ENCODE data around the gene SP7. TPM values are rescaled to one million over a fixed set of nuclear protein-coding genes. Genes with fewer than 3 reads are reported as not detected.
A peak's percentile ranks its signal among the peaks of the same experiment; 100 is the strongest.
"Not testable (repeated sequence)": the region's sequence is repeated elsewhere in the genome, so short reads cannot be mapped to it uniquely, and the experiment has no call there.

The SP7 gene
- total RNA-seq, 3 donors from 2014 or later: not detected

DNA sequence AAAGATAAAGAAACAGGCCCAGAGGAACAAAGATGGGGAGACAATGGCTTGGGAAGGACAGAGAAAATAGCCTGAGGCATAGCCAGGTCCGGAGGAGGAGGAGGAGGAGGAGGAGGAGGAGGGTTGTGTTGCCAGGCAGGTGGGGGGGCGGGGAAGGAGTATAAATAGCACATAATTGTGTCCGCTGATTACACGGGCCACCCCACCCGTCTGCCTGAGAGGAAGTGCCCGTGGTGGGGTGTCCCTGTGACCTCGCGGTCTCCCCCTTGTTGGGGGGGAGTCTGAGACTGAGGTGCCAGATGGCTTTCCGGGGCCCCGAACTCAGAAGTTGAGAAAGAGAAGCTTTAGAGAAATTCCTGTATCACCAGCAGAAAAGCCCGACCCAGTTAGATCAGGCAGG is 1.9 kb upstream of the SP7 start:
- Mint-ChIP-seq H3K36me3 (ENCODE audit: insufficient read depth) (no peaks in the 10 kb centered on the region), H3K4me1 (ENCODE audit: low read depth) (peaks cover 2% of the 10 kb centered on the region), H3K27me3 (ENCODE audit: low read depth) (peaks cover 41% of the 10 kb centered on the region), H3K4me3 (no peak overlapping the region), H3K9me3 (no peaks in the 10 kb centered on the region)
- DNase-seq (no peak), ATAC-seq (no peak)

DNA sequence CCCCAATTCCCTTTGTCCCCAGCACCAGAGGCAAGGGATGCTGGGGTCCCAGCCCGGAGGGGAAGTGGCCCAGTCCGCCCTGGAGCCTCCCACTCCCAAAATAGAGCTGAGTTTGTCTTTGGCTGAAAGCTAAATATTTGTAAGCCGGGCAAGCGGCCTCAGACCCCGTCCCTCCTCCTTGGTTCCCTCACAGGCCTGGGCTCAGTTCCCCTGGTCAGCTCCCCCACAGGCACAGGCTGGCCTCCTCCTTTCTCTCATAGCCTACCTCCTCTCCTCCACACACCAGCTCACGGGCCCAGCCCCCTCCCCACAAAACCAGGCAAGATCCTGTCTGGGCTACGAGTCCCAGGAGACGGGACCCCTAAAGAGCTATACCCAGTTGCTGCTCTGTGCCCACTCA is 1.3 kb downstream of the SP7 start:
- Mint-ChIP-seq H3K36me3 (ENCODE audit: insufficient read depth) (no peaks in the 10 kb centered on the region), H3K27me3 (ENCODE audit: low read depth) (peaks cover 40% of the 10 kb centered on the region), H3K9me3 (no peaks in the 10 kb centered on the region), H3K4me3 (no peak overlapping the region), H3K4me1 (ENCODE audit: low read depth) (no peaks in the 10 kb centered on the region)
- DNase-seq (no peak), ATAC-seq (no peak)

DNA sequence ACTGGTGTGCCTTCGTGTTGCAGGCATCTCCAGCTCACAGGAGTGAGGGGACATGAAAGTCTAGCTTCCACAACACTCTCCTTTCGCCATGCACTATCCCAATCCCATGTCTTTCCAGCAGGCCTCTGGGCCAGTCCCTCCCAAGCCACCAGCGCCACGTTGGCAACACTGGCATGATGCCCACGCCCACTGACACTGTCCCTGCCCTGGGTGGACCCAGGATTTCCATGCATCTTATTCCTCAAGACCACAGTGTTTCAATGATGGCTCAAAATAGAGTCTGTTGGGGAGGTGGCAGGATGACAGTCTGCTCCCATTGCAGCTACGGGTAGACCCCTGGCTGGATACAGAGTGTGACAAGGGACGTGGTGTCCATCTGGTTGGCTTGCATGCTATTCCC is 2.3 kb downstream of the SP7 start:
- Mint-ChIP-seq H3K36me3 (ENCODE audit: insufficient read depth) (no peaks in the 10 kb centered on the region), H3K4me1 (ENCODE audit: low read depth) (no peaks in the 10 kb centered on the region), H3K4me3 (no peak overlapping the region), H3K9me3 (no peaks in the 10 kb centered on the region), H3K27me3 (ENCODE audit: low read depth) (peaks cover 39% of the 10 kb centered on the region)
- ATAC-seq (no peak), DNase-seq (no peak)

DNA sequence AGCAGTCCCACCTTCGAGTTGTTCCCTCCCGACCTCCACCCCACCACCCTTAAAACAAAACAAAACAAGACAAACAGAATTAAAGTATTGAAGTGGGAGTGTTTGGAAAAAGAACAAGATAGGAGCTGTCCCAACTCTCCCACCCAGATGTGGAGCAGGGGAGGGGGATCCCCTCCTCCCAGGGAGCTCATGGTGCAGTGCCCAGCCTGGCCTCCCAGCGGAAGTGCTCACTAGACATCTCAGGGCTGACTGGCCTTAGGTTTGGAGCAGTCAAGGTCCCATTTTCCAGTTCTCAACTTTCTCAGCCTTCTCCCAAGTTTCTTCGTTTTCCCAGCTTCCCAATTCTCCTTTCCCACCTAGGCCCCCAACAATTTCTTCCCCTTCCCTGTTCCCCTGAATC is 2.9 kb downstream of the SP7 start:
- ATAC-seq: no peak
- Mint-ChIP-seq H3K27me3 (ENCODE audit: low read depth) (peaks cover 36% of the 10 kb centered on the region), H3K36me3 (ENCODE audit: insufficient read depth) (no peaks in the 10 kb centered on the region), H3K4me1 (ENCODE audit: low read depth) (no peaks in the 10 kb centered on the region), H3K9me3 (no peaks in the 10 kb centered on the region), H3K4me3 (no peak overlapping the region)
- no peak for DNase-seq

DNA sequence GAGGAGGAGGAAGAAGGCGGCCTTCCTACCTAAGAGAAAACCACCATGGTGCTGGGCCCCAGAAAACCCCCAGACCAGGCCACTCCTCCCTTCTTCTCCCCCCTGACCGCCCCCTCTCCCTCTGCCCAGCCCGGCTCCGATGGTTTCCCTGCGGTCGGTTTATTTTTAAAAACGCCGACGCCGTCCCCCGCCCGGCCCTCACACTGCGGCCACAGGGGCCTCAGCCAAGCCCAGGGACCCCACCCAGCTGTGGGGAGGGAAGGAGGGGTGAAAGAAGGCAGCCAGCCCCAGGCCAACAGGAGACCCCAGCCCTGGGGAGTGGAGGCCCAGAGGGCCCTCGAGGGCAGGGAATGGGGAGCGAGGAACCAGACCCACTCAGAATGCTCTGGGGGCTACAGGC is 3.4 kb downstream of the SP7 start:
- no peaks in the 10 kb centered on the region for H3K9me3 Mint-ChIP-seq
- DNase-seq (no peak), ATAC-seq (no peak)
- H3K27me3 Mint-ChIP-seq (ENCODE audit: low read depth): peaks cover 32% of the 10 kb centered on the region
- H3K36me3 Mint-ChIP-seq (ENCODE audit: insufficient read depth): no peaks in the 10 kb centered on the region
- no peaks in the 10 kb centered on the region for H3K4me1 Mint-ChIP-seq (ENCODE audit: low read depth)
- H3K4me3 Mint-ChIP-seq: no peak overlapping the region

DNA sequence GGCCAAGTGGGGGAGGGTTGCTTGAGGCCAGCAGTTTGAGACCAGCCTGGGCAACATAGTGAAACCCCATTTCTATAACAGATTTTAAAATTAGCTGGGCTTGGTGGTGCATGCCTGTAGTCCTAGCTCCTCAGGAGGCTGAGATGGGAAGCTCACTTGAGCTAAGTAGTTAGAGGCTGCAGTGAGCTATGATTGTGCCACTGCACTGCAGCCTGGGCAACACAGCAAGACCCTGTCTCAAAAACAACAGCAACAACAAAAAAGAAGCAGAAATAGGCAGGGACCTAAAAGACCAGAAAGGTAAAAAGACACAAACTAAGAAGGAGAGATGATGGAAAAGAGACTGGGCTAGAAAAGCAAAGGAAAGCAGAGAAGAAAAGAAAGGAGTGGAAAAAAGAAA is 3.8 kb downstream of the SP7 start:
- H3K27me3 Mint-ChIP-seq (ENCODE audit: low read depth): peaks cover 28% of the 10 kb centered on the region
- not testable (repeated sequence) for ATAC-seq; H3K36me3 Mint-ChIP-seq (ENCODE audit: insufficient read depth); H3K4me1 Mint-ChIP-seq (ENCODE audit: low read depth); H3K4me3 Mint-ChIP-seq; H3K9me3 Mint-ChIP-seq; DNase-seq

DNA sequence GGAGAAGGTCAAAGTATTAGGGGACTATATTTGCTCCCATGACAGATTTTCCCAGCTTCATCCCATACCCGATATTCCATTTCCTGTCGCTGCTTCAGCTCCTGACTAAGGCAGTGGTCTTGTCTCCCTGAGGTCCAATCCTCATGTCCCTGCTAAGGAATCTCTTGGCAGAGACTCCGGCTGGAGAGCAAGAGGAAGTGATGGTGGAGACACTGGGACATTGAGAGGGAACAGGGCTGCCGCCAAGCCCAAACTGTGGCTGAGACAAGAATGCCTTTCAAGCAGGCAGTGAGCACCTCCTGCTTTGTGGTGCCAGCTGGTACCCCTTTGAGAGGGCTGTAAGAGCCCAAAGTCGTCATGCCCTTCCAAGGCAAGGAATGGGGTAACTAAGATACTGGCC is 5.5 kb downstream of the SP7 start:
- Mint-ChIP-seq H3K4me1 (ENCODE audit: low read depth) (peaks cover 5% of the 10 kb centered on the region), H3K36me3 (ENCODE audit: insufficient read depth) (no peaks in the 10 kb centered on the region), H3K27me3 (ENCODE audit: low read depth) (peaks cover 16% of the 10 kb centered on the region), H3K4me3 (no peak overlapping the region), H3K9me3 (no peaks in the 10 kb centered on the region)
- DNase-seq: no peak
- ATAC-seq: no peak

DNA sequence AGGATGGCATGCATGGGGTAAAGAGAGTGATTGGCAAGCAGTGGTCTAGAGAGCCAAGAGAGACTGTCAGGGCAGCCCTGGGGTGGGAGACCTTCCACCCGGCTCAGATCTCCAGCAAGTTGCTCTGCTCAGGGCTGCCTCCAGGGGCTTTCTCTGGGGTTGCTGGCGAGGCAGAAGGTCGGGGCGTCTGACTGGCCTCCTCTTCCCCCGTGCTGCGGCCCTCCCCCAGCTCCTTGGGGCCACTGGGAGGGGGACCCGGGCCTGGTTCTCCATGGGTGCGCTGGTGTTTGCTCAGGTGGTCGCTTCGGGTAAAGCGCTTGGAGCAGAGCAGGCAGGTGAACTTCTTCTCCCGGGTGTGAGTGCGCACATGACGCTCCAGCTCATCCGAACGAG is 8.1 kb downstream of the SP7 start:
- peaks cover under 1% of the 10 kb centered on the region for H3K27me3 Mint-ChIP-seq (ENCODE audit: low read depth)
- no peaks in the 10 kb centered on the region for H3K9me3 Mint-ChIP-seq
- H3K4me3 Mint-ChIP-seq: no peak overlapping the region
- ATAC-seq (no peak), DNase-seq (no peak)
- H3K4me1 Mint-ChIP-seq (ENCODE audit: low read depth): peaks cover 18% of the 10 kb centered on the region
- H3K36me3 Mint-ChIP-seq (ENCODE audit: insufficient read depth): no peaks in the 10 kb centered on the region

DNA sequence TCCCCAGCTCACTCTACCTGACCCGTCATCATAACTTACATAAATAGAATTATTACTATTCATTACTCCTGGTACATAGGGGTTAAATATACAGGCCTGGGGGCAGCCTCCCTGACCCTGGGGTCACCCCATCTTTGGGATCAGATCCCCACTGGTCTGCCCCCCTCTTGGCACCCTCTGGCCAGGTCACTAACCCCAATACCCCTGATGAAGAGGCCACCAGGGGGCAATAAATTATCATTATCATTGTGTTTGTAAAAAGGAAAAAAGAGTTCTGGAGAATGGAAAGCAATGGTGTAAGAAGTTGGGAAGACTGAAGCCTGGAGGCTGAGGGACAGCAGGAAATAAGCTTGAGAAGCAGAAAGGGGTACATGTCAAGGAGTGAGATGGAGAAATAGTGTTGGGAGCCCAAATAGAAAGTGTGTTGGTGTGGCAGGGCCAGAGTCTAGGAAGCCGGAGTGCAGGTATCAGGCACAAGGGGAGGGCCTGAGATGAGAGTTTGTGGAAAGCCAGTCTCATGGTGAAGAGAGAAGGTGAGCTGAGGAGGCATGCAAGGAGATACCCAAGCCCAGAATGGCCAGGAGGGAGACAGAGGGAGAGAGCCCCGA is 8.6 kb downstream of the SP7 start:
- Mint-ChIP-seq H3K4me3 (no peak overlapping the region), H3K9me3 (no peaks in the 10 kb centered on the region), H3K36me3 (ENCODE audit: insufficient read depth) (no peaks in the 10 kb centered on the region), H3K4me1 (ENCODE audit: low read depth) (peaks cover 21% of the 10 kb centered on the region), H3K27me3 (ENCODE audit: low read depth) (no peaks in the 10 kb centered on the region)
- ATAC-seq: no peak
- no peak for DNase-seq

DNA sequence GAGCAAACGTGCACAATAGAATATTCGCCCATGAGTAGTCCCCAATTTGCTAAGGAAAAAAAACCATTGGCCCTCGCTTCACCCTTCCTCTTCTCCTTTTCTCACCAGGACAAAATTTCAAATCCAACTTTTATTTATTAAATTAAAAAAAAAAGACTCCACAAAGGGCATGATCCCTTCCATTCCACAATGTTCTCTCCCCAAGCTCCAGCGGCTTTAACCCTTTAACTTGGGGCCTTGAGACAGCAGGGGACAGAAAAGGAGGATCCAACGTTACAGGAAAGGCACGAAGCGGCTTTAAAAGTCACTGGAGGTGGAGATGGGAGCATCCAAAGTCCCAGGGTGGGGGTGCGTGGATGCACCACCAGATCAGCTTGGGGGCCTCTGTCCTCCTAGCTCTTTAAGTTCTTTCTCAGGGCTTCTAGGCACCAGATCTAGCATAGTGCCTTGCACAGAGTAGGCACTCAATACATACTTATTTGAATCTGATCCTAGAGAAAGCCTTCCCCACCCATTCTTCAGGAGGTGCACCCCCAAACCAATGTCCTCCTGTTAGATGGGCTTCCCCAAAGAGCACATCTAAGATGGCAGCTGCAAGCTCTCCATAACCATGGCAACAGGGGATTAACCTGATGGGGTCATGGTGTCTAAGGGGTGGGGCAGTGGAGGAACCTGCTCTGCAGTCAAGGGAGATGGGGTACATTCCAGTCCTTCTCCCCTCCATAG is 9.5 kb downstream of the SP7 start:
- no peak for ATAC-seq
- peaks cover 23% of the 10 kb centered on the region for H3K4me1 Mint-ChIP-seq (ENCODE audit: low read depth)
- H3K4me3 Mint-ChIP-seq: peak overlapping the region; percentile 77
- no peaks in the 10 kb centered on the region for H3K27me3 Mint-ChIP-seq (ENCODE audit: low read depth)
- H3K36me3 Mint-ChIP-seq (ENCODE audit: insufficient read depth): no peaks in the 10 kb centered on the region
- no peak for DNase-seq
- H3K9me3 Mint-ChIP-seq: no peaks in the 10 kb centered on the region

DNA sequence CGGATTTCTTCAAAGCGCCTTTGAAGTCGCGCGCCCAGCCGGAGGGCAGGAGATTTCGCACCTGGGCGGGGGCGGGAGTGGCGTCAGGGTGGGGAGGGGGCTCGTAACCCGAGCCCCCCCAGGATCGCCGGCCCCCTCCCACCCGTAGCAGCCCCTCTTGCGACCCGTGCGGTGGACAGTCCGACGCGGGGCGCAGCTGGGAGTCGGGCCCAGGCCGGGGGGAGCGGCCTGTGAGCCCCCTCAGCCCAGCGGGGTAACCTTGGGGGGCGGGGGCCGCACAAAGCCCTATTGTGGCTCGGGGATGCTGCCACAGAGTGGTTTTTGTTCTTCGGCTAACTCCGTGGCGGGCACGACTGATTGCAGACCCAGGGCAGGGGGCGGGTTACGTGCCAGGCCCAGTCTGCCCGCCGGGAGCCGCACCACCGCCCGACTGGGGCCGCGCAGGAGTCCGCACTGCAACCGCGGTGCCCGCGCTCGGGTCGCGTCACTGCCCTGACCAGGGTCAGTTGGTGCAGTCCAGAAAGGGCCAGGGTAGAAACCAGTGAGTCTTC is 10.6 kb downstream of the SP7 start:
- Mint-ChIP-seq H3K36me3 (ENCODE audit: insufficient read depth) (no peaks in the 10 kb centered on the region), H3K4me3 (peak overlapping the region; percentile 81), H3K9me3 (no peaks in the 10 kb centered on the region), H3K4me1 (ENCODE audit: low read depth) (peaks cover 33% of the 10 kb centered on the region), H3K27me3 (ENCODE audit: low read depth) (no peaks in the 10 kb centered on the region)
- ATAC-seq: no peak
- DNase-seq: no peak

DNA sequence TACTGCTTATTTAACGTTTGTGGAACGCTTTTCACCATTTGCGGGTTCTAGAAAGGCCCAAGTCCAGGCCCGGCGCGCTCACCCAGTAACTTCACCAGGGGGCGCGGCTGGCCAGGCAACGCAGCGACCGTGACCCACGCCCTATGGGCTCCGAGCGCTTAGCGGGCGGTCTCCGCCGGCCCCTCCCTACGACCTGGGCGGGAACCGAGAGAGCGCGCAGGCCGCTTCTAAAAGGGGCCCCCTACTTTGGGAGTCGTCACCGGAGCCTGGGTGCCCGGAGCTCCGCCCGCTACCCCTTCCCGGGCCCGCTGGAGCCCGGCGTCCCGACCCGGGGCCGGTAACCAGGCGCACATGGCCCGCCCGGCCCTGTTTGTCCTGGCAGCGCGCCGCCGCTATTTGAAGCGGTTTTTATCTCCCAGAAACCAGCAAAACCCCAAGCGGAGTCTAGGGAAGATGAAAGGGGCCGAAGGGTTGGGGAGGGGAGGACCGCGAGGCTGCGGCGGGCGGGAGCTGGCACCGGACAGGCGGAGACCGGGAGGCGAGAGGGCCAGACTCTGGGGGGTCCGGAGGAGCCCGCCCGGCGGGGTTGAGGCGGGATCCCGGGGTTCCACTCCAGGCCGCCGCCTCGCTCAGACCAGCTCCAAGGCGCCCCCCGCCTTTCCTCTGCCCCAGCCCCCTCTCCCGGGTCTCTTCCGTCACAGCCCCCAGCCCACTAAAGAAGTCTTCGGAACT is 11.2 kb downstream of the SP7 start:
- H3K27me3 Mint-ChIP-seq (ENCODE audit: low read depth): no peaks in the 10 kb centered on the region
- H3K4me1 Mint-ChIP-seq (ENCODE audit: low read depth): peaks cover 39% of the 10 kb centered on the region
- H3K4me3 Mint-ChIP-seq: peak overlapping the region; percentile 81
- H3K9me3 Mint-ChIP-seq: no peaks in the 10 kb centered on the region
- ATAC-seq (peak; percentile 75 to 77), DNase-seq (peak; percentile 77)
- no peaks in the 10 kb centered on the region for H3K36me3 Mint-ChIP-seq (ENCODE audit: insufficient read depth)

DNA sequence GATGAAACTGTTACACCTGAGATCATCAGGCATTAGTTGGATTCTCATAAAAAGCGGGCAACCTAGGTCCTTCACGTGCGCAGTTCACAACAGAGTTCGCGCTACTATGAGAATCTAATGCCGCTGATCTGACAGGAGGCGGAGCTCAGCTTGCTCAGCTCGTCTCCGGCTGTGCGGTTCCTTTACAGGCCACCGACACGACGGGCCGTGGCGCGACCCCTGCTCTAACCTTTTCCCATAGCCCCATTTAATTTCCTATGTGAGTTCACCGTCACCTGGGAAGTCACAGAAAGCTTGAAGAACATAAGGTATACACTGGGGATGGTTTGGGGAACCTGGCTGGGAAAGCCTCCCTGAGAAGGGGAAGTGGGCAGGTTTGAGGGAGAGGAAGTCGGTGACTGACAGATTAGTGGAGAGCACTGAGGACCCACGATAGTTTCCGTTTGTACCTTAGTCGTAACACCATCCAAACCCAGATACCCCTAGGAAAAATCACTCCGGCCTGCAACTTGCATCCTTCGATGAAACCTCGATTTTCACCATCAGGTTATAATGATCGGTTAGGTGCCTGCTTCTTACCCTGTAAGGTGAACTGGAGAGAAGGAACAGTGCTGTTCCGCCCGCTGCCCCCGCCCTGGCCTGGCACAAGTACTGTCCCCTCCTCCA is 11.9 kb downstream of the SP7 start:
- peak overlapping the region; percentile 81 for H3K4me3 Mint-ChIP-seq
- H3K9me3 Mint-ChIP-seq: no peaks in the 10 kb centered on the region
- ATAC-seq (peak; percentile 23 to 25), DNase-seq (peak; percentile 47)
- no peaks in the 10 kb centered on the region for H3K27me3 Mint-ChIP-seq (ENCODE audit: low read depth)
- peaks cover 39% of the 10 kb centered on the region for H3K4me1 Mint-ChIP-seq (ENCODE audit: low read depth)
- H3K36me3 Mint-ChIP-seq (ENCODE audit: insufficient read depth): no peaks in the 10 kb centered on the region

Measured in activated T-cell treated with anti-CD3 and anti-CD28 coated beads, Interleukin-2, amount 50 U/mL, for 4 hours (primary cell).